ENCODE results near the gene B4GALT3. TPM values are rescaled to one million over a fixed set of nuclear protein-coding genes. Genes with fewer than 3 reads are reported as not detected.

B4GALT3 gene
- total RNA-seq, 4 donors from 2014 or later = 3.0 to 71.4 (median 26.6) TPM

GRCh38 chr1:161207173-161207572 is 29.9 kb upstream of the B4GALT3 start:
- intact Hi-C loops (cut with DNase I; ENCODE audit: low total_unique reads) (loop anchor here (5.0 kb wide), 1 partner anchor 180 kb away; no protein-coding TSS in a partner anchor), in situ Hi-C loops (cut with MboI; ENCODE audit: low pct_ligation_motif_present in 1 of 4, low pct_unique_long_range_greater_than_20kb in 1 of 4, low sequenced_read_pairs in 3 of 4) (loop anchor here in 1 of 4 donors (25.0 kb wide), 1 partner anchor 180 kb away; no protein-coding TSS in a partner anchor)
- H3K4me1 ChIP-seq = peaks cover 15 to 59% (median 24%) of the 10 kb centered on the region in 4 donors
- no peaks in the 10 kb centered on the region for H3K9me3 ChIP-seq
- WGBS, 2 donors (ENCODE audit: low coverage in 1 of 2) = 54 to 64% methylated on average over 5 to 8 of the region's 8 CpGs
- H3K27ac ChIP-seq = peak overlapping the region; percentile 74 to 98 (median 78)
- no peaks in the 10 kb centered on the region for H3K27me3 ChIP-seq
- peaks cover 0 to 52% (median 24%) of the 10 kb centered on the region in 4 donors for H3K36me3 ChIP-seq
- peak; percentile 50 for DNase-seq
- peak overlapping the region in 1 of 4 donors; percentile 7 for H3K4me3 ChIP-seq
- TF ChIP-seq CTCF (IDR thresholded peaks at IDR 0.05) (no peak), POLR2AphosphoS5 (IDR thresholded peaks at IDR 0.05) (peak; percentile 65 to 89 (median 75)), POLR2A (IDR thresholded peaks at IDR 0.05) (peak; percentile 28), EP300 (IDR thresholded peaks at IDR 0.05; ENCODE audit: low read depth) (peak; percentile 95)

- no peak for DNase-seq
- H3K27me3 ChIP-seq = no peaks in the 10 kb centered on the region
- WGBS, 2 donors (ENCODE audit: low coverage in 1 of 2) = 77 to 80% methylated on average over 10 to 12 of the region's 12 CpGs
- H3K36me3 ChIP-seq = peaks cover 0 to 46% (median 21%) of the 10 kb centered on the region in 4 donors
- no peaks in the 10 kb centered on the region for H3K9me3 ChIP-seq
- TF ChIP-seq EP300 (IDR thresholded peaks at IDR 0.05; ENCODE audit: low read depth) (no peak), POLR2A (IDR thresholded peaks at IDR 0.05) (no peak), CTCF (IDR thresholded peaks at IDR 0.05) (no peak), POLR2AphosphoS5 (IDR thresholded peaks at IDR 0.05) (peak in 1 of 3 donors; percentile 20)
- H3K4me1 ChIP-seq = peaks cover 18 to 62% (median 26%) of the 10 kb centered on the region in 4 donors
- peak overlapping the region; percentile 74 to 98 (median 78) for H3K27ac ChIP-seq
- H3K4me3 ChIP-seq = no peak overlapping the region
- intact Hi-C loops (cut with DNase I; ENCODE audit: low total_unique reads) = loop anchor here (5.0 kb wide), 1 partner anchor 181 kb away; no protein-coding TSS in a partner anchor
- in situ Hi-C loops (cut with MboI; ENCODE audit: low pct_ligation_motif_present in 1 of 4, low pct_unique_long_range_greater_than_20kb in 1 of 4, low sequenced_read_pairs in 3 of 4) = loop anchor here in 1 of 4 donors (25.0 kb wide), 1 partner anchor 181 kb away; no protein-coding TSS in a partner anchor
Measured at GRCh38 chr1:161206411-161207140, 29.3 kb upstream of the B4GALT3 start.

- H3K4me1 ChIP-seq = peaks cover 40 to 82% (median 55%) of the 10 kb centered on the region in 4 donors
- H3K27me3 ChIP-seq = no peaks in the 10 kb centered on the region
- peaks cover 0 to 15% (median 5%) of the 10 kb centered on the region in 4 donors for H3K36me3 ChIP-seq
- WGBS, 2 donors (ENCODE audit: low coverage in 1 of 2) = 0 to 2% methylated on average over 6 to 50 of the region's 53 CpGs
- H3K27ac ChIP-seq = peak within 1 kb of the TSS; percentile 90 to 98 (median 94)
- intact Hi-C loops (cut with DNase I; ENCODE audit: low total_unique reads) (no loop called here), in situ Hi-C loops (cut with MboI; ENCODE audit: low pct_ligation_motif_present in 1 of 4, low pct_unique_long_range_greater_than_20kb in 1 of 4, low sequenced_read_pairs in 3 of 4) (loop anchor here in 1 of 4 donors (25.0 kb wide), 1 partner anchor 185 kb away; no protein-coding TSS in a partner anchor)
- peak within 1 kb of the TSS; percentile 66 to 91 (median 78) for H3K4me3 ChIP-seq
- DNase-seq = peak; percentile 99
- no peaks in the 10 kb centered on the region for H3K9me3 ChIP-seq
- TF ChIP-seq POLR2AphosphoS5 (IDR thresholded peaks at IDR 0.05) (peak; percentile 64 to 86 (median 85)), POLR2A (IDR thresholded peaks at IDR 0.05) (peak; percentile 84), EP300 (IDR thresholded peaks at IDR 0.05; ENCODE audit: low read depth) (no peak), CTCF (IDR thresholded peaks at IDR 0.05) (peak in 2 of 5 experiments; percentile 5 to 16)
Measured at GRCh38 chr1:161201836-161202712, 24.8 kb upstream of the B4GALT3 start, which contains the start of gene NDUFS2. TSS of gene NDUFS2 (plus strand) at chr1:161202367. CDS start at chr1:161202386, 19 bp downstream.
